Stimulated activated CD8-positive, alpha-beta memory T cell treated with anti-CD3 and anti-CD28 coated beads, Interleukin-12 subunit alpha, Interleukin-12 subunit beta, amount 100 ng/mL, for 24 hours (primary cell): ENCODE results near the gene FAM107B.
"Not testable (repeated sequence)": the region's sequence is repeated elsewhere in the genome, so short reads cannot be mapped to it uniquely, and the experiment has no call there.

Experiments used
- DNase-seq: peaks from one replicate; pipeline ENCODE4 v3.0.0-alpha.2; 2020; ENCODE audit errors: extremely low read depth

The FAM107B gene

DNA sequence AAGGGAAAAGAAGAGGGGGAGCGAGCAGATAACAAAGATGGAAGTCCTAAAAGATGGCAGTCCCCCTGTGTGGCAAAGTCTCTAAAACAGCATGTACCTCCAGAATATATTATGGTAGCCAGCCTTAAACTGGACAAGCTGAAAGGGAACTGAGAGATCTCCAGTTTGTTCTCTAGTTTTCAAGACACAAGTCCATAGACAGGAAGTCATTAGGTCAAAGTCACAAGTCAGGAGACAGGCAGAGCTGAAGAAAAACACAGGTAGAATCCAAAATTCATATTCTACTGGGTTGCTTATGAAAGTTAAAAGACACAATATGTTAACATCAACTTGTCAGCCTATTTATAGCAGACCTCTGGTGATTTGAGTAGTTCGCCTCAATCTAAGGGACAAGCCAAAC lies 38.7 kb downstream of the FAM107B start:
- DNase-seq, result no peak

DNA sequence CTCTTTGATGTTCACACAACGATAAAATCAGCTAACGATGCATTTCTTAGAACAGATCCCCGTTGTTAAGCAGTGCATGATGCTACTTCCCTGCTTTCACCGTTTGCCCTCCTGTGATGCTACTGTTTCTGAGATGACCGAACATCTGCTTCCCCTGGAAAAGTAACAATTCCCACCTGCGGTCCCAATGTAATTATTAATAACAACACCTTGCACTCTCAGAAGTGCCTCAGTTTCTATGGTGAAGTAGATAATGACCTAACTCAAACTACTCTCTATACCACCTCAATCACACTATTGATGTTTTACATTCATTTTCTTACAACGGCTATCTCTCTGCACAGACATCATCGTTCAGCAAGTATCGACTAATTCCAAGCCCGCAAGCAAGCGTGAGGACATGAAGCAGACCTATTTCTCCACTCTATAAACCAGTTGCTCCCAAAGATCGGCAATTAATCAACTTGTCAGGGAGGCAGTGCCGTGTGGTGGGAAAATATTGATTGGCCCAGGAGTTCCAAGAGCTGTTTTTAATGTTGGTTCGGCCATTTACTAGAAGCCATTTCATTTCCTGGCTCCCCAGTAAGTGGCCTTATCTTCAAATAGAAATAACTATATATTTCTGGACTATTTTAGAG lies 42.7 kb downstream of the FAM107B start:
- no peak for DNase-seq

DNA sequence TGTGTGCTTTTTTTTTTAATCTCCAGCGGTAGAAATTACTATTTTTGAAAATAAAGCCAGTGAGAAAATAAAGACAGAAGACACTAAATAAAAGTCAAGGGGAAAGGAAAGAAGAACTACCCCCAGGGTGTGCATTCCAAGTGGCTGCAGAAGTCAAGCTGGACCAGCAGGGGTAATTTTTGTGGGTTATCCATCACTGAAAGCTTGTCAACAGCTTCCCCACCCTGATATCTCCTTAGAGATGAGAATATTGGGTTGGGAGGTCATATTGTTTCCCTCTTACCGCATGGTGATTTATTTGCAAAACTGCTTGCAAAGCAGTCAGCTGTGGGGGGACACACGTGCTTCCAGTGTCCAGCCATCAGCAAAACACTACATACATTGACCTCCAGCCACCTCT lies 46.4 kb downstream of the FAM107B start:
- DNase-seq, result no peak

DNA sequence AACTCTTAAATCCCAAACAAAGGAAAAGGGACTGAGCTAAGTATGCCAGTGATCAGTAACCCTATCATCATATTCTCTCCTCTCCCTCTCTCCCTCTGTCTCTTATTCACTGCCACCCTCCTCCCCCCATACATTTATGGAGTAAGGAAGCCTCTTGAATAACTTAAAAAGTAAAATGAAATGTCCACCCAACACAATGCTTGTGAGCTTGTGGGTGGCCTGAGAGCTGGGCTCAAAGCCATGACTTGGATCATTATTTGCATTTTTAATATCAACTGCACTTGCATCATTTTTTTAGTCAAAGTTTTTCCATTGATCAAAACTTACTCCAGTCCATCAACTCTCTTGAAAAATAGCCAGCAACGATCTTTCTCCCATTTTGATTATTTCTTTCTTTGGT lies 46.8 kb downstream of the FAM107B start:
- no peak for DNase-seq

DNA sequence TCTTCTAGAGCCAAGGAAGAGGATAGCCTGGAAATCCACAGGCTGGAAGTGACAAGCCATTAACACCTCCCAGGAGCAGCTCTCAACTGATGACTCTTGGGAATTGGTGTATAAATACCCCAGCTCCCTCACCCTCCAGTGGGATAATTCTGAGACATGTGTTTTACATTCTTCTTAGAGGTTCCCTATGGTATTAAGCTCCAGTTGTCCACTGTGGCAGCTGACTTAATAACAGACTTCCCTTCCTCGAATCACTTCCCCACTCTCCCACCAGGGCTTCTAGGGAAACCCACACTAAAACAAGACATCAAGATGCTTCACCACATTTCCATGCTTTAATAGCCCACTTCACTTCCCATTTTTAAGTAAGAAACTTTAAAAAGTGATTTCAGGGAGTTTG lies 47.2 kb downstream of the FAM107B start:
- no peak for DNase-seq

DNA sequence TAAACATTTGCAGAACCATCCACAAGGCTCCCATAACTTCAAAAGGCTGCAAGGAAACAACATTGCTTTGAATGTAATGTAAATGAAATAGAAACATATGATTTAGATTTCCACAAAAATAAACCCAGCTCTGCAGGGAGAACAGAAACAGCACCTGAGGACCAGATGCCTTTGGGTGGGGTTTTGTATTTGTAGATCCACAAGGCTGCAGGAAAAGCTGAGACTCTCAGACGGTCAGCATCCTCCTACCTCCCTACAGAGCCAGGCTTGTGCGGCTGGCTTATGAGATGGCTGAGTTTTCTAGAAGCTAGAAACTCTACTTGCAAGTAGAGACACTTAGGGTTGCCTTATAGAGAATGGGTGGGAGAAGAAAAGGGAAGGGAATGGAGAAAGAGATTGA lies 49.8 kb downstream of the FAM107B start:
- no peak for DNase-seq

DNA sequence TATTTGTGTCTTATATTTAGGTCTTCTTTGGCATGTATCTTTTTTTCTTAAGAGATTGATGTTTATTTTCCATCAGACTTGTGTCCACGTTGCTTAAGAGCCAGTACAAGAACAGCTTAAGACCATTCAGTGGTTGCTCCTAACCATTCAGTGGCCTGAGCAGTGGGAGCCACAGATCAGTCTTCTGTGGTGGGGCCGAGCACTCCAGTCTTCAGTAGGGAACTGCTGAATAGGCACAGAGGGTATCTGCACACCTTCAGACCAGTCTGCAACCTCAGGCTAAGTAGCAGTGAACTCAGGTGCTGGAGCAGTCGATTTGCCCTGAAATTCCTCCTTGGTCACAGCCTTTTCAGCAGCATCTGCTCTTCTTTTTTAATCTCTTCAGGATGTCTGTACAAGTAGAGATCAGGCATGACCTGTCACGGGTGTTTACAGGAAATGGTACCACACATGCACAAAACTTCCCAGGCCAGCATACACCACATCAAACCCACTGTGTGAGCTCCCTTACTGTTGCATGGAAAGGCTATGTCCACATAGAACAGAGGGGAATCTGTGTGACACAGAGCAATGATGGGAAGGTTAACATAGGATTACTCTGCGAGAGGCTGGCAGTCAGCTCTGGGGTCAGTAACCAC lies 51.5 kb downstream of the FAM107B start:
- no peak for DNase-seq

DNA sequence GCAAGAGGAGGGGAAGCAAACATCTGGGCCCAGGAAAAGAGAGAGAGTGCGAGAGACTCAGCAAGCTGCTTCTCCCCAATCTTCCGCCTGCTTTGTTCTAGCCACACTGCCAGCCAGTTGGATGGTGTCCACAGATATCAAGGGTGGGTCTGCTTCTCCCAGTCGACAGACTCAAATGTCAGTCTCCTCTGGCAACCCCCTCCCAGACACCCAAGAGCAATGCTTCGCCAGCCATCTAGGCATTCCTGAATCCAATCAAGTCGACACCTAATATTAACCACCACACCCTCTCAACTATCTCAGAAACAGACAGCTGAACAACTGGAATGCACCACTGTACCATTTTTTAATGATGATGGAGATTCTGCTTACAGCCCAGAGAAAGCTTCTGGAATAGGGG lies 57.1 kb downstream of the FAM107B start:
- DNase-seq, result no peak

DNA sequence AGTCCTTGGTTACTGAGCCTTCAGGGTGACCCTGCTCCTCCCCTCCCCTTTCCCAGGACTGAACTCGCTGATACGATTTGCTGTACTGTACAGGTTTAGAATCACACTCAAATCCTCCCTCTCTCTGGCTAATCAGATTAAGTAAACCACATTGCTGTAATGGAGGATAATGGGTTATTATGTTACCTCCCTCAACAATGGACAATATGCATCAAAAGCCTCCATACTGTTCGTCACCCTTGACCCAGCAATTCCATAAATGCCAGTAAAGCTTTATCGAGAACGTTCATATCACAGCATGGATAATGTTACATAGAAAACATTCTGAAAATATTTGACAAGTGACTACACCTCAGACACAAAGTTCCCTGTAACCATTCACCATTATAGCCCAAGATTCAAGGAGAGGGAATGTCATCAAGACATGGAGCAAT lies 61.7 kb downstream of the FAM107B start:
- no peak for DNase-seq

DNA sequence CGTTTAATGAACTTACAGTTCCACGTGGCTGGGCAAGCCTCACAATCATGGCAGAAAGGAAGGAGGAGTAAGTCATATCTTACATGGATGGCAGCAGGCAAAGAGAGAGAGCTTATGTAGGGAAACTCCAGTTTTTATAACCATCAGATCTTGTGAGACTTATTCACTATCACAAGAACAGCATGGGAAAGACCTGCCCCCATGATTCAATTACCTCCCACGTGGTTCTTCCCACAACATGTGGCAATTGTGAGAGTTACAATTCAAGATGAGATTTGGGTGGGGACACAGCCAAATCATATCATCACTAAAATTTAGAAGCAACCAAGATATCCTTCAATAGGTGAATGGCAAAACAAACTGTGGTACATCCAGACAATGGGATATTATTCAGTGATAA lies 65.4 kb downstream of the FAM107B start:
- DNase-seq, result not testable (repeated sequence)

DNA sequence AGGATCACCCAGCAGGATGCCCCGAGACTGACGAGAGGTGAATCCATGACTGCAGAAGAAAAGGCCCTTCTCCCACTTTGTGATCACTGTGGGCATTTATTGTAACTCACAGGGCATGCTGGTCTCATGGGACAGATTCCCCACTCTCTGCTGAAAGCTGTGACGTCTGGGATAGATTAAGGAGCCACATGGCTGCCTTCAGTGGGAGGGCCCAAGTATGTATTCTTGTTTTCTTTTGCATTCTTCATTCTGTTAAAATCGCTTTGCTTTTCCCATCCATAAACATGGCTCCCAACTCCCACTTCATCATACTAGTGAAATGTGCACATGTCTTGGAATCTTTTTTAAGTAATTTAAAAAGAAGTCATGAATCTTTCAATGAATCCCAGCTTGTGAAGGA lies 67.2 kb downstream of the FAM107B start:
- DNase-seq, result no peak

DNA sequence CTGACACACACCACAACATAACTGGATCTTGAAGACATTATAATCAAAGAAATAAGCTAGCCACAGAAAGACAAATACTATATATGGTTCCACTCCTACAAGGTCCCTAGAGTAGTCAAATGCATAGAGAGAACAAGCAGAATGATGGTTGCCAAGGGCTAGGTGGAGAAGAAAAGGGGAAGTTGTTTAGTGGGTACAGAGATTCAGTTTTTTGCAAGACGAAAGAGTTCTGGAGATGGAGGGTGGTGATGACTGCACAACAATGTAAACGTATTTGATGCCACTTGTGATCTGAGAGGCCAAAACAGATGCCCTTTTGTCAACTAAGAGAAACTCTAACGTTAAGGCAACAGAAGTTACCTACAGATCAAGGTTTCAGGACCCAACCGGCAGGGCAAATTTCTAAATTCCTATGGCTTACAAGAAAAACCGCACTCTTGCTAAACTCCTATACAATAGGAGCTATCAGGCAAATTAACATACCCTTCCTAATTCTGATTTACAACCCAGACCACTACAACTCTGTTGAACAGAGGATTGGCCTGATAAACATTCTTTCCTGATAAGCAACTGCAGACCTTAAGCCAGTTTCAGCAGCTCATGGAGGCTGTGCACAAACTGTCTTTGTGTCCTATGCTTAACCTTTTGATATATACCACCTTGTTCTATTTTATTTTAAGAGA lies 69.0 kb downstream of the FAM107B start:
- no peak for DNase-seq

DNA sequence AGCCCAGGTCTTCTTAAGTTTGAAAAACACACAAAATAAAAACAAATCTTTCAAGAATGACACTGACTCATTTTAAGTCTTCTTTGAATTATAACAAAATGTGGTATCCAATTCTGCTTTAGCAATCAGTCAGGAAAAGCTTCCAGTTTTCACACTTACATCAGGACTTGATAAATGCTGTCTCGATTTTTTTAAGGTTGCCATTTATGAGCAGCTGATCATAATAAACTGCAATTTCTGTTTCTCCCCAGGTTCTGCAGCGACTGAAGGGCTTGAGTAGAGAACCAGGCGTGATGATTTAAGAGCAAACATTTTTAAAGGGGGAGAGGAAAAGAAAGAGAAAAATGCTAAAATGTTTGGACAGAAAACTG lies 71.1 kb downstream of the FAM107B start:
- no peak for DNase-seq

DNA sequence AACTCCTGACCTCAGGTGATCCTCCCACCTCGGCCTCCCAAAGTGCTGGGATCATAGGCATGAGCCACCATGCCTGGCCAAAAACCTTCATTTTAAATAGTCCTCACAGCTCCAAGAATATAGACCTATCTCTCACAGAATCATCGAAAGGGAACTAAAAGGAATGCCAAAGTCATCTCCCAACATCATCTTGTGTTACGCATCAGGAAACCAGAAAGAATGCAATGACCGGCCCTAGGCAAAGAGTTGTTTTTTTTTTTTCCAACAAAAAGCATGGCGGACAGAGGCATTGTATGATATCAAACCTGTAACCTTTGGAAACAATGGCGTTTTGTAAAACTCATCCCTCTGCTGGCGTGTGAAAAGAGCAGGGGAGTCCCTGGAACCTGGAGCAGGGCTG lies 73.2 kb downstream of the FAM107B start:
- DNase-seq, result no peak

DNA sequence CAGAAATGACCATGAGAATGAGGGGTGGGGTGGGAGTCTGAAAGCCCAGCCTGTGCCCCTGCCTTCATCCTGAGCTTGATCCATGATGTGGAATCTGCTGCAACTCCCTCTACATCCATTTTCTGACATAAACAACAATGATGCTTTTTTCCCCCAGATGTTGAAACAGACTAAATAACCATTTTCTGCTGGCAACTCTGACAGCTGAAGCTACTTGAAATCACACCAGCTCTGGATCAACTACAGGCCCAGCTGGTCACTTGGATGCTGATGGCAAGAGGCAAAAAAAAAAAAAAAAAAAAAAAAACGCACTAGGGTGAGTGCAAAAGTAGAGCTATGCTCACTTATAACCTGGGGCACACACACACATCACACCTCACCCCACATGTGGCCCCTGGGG lies 74.2 kb downstream of the FAM107B start:
- DNase-seq, result no peak

DNA sequence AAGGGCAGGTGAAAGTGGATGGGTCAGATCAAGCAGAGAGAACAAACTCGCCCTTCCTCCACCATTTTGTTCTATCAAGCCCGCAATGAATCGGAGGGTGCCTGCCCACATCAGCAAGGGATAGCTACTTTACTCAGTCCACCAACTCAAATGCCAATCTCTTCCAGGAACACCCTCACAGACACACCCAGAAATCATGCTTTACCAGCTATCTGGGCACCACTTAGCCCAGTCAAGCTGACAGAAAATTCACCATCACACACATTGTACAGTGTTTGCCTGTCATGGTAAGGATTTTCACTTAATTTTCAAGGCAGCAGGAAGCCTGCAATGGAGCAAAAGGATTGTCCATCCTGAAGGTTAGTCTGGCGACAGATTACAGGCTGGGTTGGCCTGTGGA lies 75.2 kb downstream of the FAM107B start:
- DNase-seq, result no peak

DNA sequence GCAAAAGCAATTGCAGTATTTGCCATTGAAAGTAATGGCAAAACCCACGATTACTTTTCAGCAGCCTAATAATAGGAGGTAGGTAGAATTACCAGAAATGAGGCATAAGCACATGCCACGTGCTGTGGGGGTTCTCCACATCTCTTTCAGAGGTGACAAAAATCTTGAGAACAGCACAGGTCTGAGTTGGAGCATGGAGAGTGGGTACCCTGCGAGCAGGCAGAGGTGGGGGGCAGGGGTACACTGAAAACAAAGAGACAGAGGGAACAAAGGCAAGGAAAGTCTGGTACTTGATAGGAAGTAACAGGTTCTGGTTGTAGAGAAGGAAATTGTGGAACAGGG lies 75.9 kb downstream of the FAM107B start:
- no peak for DNase-seq

DNA sequence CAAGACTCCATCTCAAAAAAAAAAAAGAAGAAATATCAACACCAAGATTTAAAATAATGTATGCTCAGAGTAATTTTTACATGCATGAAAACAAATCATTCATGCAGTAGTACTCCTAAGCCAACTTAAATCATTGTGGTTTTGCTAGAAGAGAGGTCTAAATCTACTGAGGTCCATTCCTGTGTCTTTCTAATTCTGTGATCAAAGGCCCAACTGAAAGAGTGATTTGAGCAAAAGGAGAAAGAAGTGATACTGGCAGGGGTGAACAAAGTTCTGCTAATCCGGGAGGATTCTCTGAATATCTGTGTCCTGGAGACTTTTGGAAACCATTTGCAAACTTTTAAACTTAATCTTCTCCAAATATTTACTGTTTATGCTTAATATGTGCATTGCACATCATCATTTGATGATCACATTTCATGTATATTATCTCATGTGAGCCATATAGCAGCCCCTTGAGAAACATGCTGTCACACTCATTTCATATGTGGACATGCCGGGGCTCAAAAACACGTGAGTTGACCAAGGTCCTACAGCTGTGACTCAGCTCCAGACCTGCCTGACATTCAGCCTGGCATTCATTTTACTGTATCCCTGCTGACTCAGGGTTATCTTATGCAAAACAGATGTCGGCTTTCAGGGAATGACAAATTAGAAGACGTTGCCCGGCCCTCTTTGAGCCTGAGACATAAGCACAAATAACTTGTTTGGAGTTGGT lies 76.4 kb downstream of the FAM107B start:
- no peak for DNase-seq

DNA sequence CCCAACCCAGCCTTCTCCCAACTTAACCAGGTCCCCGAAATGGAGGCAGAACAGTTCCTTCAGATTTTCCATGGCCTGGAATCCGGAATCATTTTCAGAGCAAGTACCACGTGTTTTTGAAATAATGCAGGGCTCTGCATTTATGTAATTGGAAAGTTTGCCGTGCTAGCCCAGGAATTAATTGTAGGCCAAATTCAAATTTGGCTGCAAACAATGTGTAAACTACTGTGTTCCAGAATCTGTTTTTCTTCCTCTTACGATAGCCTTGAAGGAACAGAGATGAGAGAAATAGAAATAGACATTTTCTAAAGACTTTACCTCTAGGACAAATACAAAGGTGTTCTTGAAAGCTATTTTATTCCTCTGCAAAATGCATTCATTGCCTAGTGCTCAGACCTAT lies 77.4 kb downstream of the FAM107B start:
- no peak for DNase-seq

DNA sequence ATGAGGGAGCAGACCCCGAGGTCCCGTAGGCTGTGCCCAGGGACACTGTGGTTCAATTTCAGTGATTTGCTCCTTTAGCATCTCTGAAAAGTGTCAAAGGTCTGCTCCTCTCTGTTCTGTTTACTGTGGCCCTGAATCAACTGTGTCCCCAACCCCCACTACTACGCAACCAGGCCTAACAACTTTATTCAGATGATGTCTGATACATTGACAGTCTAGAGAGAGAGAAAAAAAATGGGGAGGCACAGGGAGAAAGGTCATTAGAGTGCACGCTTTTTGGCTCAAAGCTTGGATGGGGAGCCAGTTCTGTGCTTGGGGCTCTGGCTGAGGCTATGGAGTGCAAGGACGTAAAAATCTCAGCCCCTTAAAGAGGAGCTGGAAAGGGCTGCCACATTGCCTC lies 77.9 kb downstream of the FAM107B start:
- no peak for DNase-seq

DNA sequence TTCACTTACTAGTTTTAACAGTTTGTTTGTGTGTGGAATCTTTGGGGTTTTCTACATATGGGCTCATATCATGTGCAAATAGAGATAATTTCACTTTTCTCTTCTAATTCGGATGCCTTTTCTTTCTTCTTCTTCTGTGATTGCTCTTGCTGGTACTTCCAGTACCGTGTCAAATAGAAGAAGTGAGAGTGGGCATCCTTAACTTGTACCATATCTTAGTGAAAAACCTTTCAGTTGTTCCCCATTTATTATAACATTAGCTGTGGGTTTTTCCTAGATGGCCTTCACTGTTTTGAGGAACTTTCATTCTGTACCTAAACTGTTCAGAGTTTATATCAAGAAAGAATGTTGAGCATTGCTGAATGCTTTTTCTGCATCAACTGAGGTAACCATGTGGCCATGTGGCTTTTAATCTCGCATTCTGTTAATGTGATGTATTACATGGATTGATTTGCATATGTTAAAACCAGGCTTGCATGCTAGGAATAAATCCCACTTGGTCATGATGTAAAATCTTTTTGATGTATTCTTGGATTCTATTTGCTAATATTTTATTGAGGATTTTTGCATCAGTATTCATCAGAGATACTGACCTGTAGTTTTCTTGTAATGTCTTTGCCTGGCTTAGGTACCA lies 78.7 kb downstream of the FAM107B start:
- DNase-seq, result no peak

DNA sequence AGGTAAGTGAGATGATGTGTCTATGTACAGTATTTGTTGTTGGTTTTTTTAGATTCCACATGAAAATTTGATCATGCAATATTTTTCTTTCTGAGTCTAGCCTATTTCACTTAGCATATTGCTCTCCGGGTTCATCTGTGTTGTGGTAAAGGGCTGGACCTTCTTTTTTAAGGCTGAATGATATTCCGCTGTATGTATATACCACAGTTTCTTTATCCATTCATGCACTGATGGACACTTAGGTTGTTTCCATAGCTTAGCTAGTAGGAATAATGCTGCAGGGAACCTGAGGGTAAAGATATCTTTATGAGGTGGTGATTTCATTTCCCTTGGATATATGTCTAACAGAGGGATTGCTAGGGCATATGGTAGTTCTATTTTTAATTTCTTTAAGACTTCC lies 80.8 kb downstream of the FAM107B start:
- DNase-seq, result no peak
